ENCODE results near the gene ORAI3.

ORAI3 gene

GRCh38 chr16:30979170-30980022, 30.5 kb downstream of the ORAI3 start:
- Histone ChIP-seq H3K9ac (ENCODE audit: low read depth, low read length) (no peak overlapping the region), H3K36me3 (ENCODE audit: insufficient read depth, low read length) (peaks cover 74% of the 10 kb centered on the region), H3K9me3 (ENCODE audit: insufficient read depth, low read depth, low read length) (no peaks in the 10 kb centered on the region), H3K4me3 (ENCODE audit: low read length) (no peak overlapping the region), H3K4me1 (ENCODE audit: insufficient read depth, low read length) (no peaks in the 10 kb centered on the region), H3K27me3 (ENCODE audit: insufficient read depth, low read length) (no peaks in the 10 kb centered on the region), H3K27ac (ENCODE audit: low read depth, low read length) (no peak overlapping the region)
- 94% methylated on average over 62 of the region's 62 CpGs for WGBS

- Histone ChIP-seq H3K4me1 (ENCODE audit: insufficient read depth, low read length) (no peaks in the 10 kb centered on the region), H3K9ac (ENCODE audit: low read depth, low read length) (no peak overlapping the region), H3K36me3 (ENCODE audit: insufficient read depth, low read length) (peaks cover 71% of the 10 kb centered on the region), H3K27me3 (ENCODE audit: insufficient read depth, low read length) (no peaks in the 10 kb centered on the region), H3K27ac (ENCODE audit: low read depth, low read length) (no peak overlapping the region), H3K9me3 (ENCODE audit: insufficient read depth, low read depth, low read length) (no peaks in the 10 kb centered on the region), H3K4me3 (ENCODE audit: low read length) (no peak overlapping the region)
- 95% methylated on average over 15 of the region's 15 CpGs for WGBS
These were observed 31.1 kb downstream of the ORAI3 start for GRCh38 chr16:30980023-30980371.

DNA sequence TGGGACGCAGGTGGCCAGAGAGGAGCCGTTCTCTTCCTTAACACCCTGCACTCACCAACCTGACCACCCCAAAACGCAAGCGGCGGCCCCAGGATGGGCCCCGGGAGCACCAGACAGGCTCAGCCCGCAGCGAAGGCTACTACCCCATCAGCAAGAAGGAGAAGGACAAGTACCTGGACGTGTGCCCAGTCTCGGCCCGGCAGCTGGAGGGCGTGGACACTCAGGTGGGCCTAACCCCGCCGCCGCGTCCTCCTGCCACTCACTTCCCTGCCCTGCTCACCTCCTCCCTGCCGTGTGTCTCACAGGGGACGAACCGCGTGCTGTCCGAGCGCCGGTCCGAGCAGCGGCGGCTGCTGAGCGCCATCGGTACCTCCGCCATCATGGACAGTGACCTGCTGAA, 31.6 kb downstream of the ORAI3 start:
- 97% methylated on average over 29 of the region's 29 CpGs for WGBS
- Histone ChIP-seq H3K9me3 (ENCODE audit: insufficient read depth, low read depth, low read length) (no peaks in the 10 kb centered on the region), H3K36me3 (ENCODE audit: insufficient read depth, low read length) (peaks cover 67% of the 10 kb centered on the region), H3K27me3 (ENCODE audit: insufficient read depth, low read length) (no peaks in the 10 kb centered on the region), H3K27ac (ENCODE audit: low read depth, low read length) (no peak overlapping the region), H3K4me3 (ENCODE audit: low read length) (no peak overlapping the region), H3K9ac (ENCODE audit: low read depth, low read length) (no peak overlapping the region), H3K4me1 (ENCODE audit: insufficient read depth, low read length) (no peaks in the 10 kb centered on the region)

DNA sequence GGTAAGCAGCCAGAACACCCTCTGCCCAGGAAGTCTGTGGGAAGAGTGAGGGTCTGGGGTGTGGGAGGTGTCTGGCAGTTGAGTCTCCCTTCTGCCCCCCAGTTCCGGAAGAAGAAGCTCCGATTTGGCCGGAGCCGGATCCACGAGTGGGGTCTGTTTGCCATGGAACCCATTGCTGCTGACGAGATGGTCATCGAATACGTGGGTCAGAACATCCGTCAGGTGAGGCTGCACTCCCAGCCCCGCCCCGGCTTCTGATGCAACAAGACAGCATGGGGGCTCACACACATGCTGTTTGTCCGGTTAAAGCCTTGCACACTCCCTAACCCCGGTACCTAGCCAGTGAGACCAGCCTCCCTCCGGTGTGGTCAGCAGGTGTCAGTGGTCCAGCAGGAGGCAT, 32.1 kb downstream of the ORAI3 start:
- no peak overlapping the region for H3K4me3 ChIP-seq (ENCODE audit: low read length)
- WGBS = 96% methylated on average over 14 of the region's 14 CpGs
- no peak overlapping the region for H3K27ac ChIP-seq (ENCODE audit: low read depth, low read length)
- no peaks in the 10 kb centered on the region for H3K27me3 ChIP-seq (ENCODE audit: insufficient read depth, low read length)
- H3K4me1 ChIP-seq (ENCODE audit: insufficient read depth, low read length) = no peaks in the 10 kb centered on the region
- H3K9ac ChIP-seq (ENCODE audit: low read depth, low read length) = no peak overlapping the region
- H3K9me3 ChIP-seq (ENCODE audit: insufficient read depth, low read depth, low read length) = no peaks in the 10 kb centered on the region
- H3K36me3 ChIP-seq (ENCODE audit: insufficient read depth, low read length) = peaks cover 62% of the 10 kb centered on the region

DNA sequence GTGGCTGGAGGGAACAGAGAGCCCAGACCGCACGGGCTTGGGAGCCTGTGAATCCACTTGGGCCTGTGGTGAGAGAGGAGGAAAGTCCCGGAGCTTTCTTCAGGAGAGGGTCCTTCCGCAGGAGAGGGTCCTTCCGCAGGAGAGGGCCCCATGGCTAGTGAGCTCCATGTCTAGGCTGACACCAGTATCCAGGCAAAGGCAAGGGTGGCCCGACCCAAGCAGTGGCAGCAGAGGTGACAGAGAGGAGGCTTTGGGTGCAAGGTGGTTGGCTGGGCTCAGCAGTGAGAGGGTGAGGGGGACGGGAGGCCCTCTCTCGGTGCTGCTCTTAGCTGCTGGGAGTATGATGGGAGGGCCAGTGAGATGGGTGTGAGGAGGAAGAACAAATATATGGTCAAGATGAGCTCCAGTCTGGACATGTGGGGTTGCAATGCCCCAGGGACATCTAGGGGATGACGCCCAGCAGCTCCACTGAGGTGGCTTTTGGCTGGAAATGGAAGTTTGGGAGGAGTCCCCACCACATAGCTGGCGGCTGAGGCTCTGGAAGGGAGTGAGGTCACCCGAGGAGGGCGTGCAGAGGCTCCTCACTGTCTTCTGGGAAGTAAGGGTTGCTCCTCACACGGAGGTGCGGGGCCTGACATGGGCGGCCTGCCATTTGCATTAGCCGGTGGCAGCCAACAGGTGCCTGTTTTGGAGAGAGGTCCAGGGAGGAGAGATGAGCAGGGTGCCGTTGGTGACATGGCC, 33.9 kb downstream of the ORAI3 start:
- Histone ChIP-seq H3K27ac (ENCODE audit: low read depth, low read length) (no peak overlapping the region), H3K4me1 (ENCODE audit: insufficient read depth, low read length) (no peaks in the 10 kb centered on the region), H3K9me3 (ENCODE audit: insufficient read depth, low read depth, low read length) (no peaks in the 10 kb centered on the region), H3K9ac (ENCODE audit: low read depth, low read length) (no peak overlapping the region), H3K27me3 (ENCODE audit: insufficient read depth, low read length) (no peaks in the 10 kb centered on the region), H3K36me3 (ENCODE audit: insufficient read depth, low read length) (peaks cover 52% of the 10 kb centered on the region), H3K4me3 (ENCODE audit: low read length) (no peak overlapping the region)
- 93% methylated on average over 17 of the region's 17 CpGs for WGBS

- Histone ChIP-seq H3K9me3 (ENCODE audit: insufficient read depth, low read depth, low read length) (no peaks in the 10 kb centered on the region), H3K27me3 (ENCODE audit: insufficient read depth, low read length) (no peaks in the 10 kb centered on the region), H3K27ac (ENCODE audit: low read depth, low read length) (no peak overlapping the region), H3K4me1 (ENCODE audit: insufficient read depth, low read length) (no peaks in the 10 kb centered on the region), H3K4me3 (ENCODE audit: low read length) (no peak overlapping the region), H3K36me3 (ENCODE audit: insufficient read depth, low read length) (peaks cover 48% of the 10 kb centered on the region), H3K9ac (ENCODE audit: low read depth, low read length) (no peak overlapping the region)
- WGBS = 94% methylated on average over 25 of the region's 25 CpGs
These were observed 34.5 kb downstream of the ORAI3 start for GRCh38 chr16:30983289-30983889.

DNA sequence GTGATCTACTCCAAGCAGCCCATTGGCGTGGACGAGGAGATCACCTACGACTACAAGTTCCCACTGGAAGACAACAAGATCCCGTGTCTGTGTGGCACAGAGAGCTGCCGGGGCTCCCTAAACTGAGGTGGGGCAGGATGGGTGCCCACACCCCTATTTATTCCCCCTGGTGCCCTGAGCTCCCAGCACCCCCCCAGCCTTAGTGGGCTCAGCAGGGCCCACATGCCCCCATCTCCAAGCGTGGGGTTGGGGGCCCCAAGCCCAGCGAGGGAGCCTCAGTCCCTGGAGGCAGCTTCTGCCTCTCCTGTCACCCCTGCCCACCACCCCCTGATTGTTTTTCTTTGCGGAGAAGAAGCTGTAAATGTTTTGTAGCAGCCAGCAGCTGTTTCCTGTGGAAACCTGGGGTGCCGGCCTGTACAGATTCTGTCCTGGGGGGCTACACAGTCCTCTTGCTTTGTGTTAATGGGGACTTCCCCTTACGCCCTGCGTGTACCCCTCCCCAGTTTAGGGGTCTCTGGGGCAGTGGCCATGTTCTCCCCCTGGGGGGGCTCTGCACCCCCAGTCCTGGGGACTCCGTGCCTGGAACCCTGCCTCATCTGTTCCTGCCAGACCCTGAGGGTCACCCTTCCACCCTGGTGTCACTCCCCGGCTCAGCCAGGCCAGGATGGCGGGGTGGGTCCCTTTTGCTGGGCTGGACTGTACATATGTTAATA, 35.2 kb downstream of the ORAI3 start:
- Histone ChIP-seq H3K4me3 (ENCODE audit: low read length) (no peak overlapping the region), H3K27ac (ENCODE audit: low read depth, low read length) (no peak overlapping the region), H3K4me1 (ENCODE audit: insufficient read depth, low read length) (no peaks in the 10 kb centered on the region), H3K36me3 (ENCODE audit: insufficient read depth, low read length) (peaks cover 43% of the 10 kb centered on the region), H3K9me3 (ENCODE audit: insufficient read depth, low read depth, low read length) (no peaks in the 10 kb centered on the region), H3K9ac (ENCODE audit: low read depth, low read length) (no peak overlapping the region), H3K27me3 (ENCODE audit: insufficient read depth, low read length) (no peaks in the 10 kb centered on the region)
- 93% methylated on average over 14 of the region's 14 CpGs for WGBS

GRCh38 chr16:30984669-30985400, 36.0 kb downstream of the ORAI3 start, which contains the start of gene HSD3B7:
HSD3B7 (plus strand) TSS chr16:30985207; CDS start chr16:30985659, 452 bp downstream.
- Histone ChIP-seq H3K4me1 (ENCODE audit: insufficient read depth, low read length) (no peaks in the 10 kb centered on the region), H3K9me3 (ENCODE audit: insufficient read depth, low read depth, low read length) (no peaks in the 10 kb centered on the region), H3K4me3 (ENCODE audit: low read length) (peak within 1 kb of the TSS; percentile 51), H3K27me3 (ENCODE audit: insufficient read depth, low read length) (no peaks in the 10 kb centered on the region), H3K36me3 (ENCODE audit: insufficient read depth, low read length) (peaks cover 40% of the 10 kb centered on the region), H3K9ac (ENCODE audit: low read depth, low read length) (peak within 1 kb of the TSS; percentile 60; the same call in 1 of the 2 replicates), H3K27ac (ENCODE audit: low read depth, low read length) (no peak within 1 kb of the TSS)
- 38% methylated on average over 24 of the region's 24 CpGs for WGBS

GRCh38 chr16:30985401-30986128, 36.7 kb downstream of the ORAI3 start:
- peak overlapping the region; percentile 51 for H3K4me3 ChIP-seq (ENCODE audit: low read length)
- peaks cover 33% of the 10 kb centered on the region for H3K36me3 ChIP-seq (ENCODE audit: insufficient read depth, low read length)
- no peaks in the 10 kb centered on the region for H3K4me1 ChIP-seq (ENCODE audit: insufficient read depth, low read length)
- WGBS = 84% methylated on average over 19 of the region's 20 CpGs
- H3K27ac ChIP-seq (ENCODE audit: low read depth, low read length) = no peak overlapping the region
- no peaks in the 10 kb centered on the region for H3K27me3 ChIP-seq (ENCODE audit: insufficient read depth, low read length)
- no peaks in the 10 kb centered on the region for H3K9me3 ChIP-seq (ENCODE audit: insufficient read depth, low read depth, low read length)
- H3K9ac ChIP-seq (ENCODE audit: low read depth, low read length) = peak overlapping the region; percentile 60; the same call in 1 of the 2 replicates

Measured in HUES64 (cell line).